Measurements from ENCODE around the gene RPL41. TPM values are rescaled to one million over a fixed set of nuclear protein-coding genes. Genes with fewer than 3 reads are reported as not detected.
"Not testable (repeated sequence)": the region's sequence is repeated elsewhere in the genome, so short reads cannot be mapped to it uniquely, and the experiment has no call there.

Gene RPL41
- total RNA-seq, 2 experiments from 2014 or later, result 3,940 to 4,815 TPM

DNA sequence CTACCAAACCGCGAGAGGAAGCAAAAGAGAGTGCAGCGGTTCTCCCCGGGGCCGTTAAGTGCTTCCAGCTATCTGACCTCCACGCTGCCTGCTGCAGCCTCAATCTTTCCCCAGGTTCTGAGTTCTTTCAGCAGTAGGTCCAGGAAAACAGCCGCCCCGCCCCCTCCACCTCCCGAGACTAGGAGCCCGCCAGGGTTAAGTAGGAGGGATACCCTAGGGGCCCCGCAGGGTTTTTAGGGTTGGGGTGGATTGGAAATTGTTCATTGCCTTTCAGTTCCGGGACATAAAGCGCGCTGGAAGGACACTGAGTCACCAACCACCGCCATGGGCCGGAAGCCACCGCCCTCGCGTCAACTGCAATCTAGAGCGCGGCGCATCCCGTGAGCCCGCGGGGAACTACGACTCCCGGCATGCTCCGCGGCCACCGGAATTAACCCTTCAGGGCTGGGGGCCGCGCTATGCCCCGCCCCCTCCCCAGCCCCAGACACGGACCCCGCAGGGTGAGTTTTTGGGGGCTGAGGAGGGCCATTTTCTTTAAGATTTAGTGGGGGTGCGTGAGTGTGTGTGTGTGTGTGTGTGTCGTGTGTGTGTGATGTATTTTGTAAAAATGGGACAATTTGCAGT lies 35.8 kb downstream of the RPL41 start, which contains the start of gene MYL6B:
Gene MYL6B, plus strand, starts transcription at position 456 of the 624 bp plus-strand sequence. CDS start 1,332 bp downstream, outside the sequence.
- CTCF ChIA-PET, result interaction anchor here (1.0 to 3.0 kb wide), 11 partner anchors 9 to 101 kb away, joined by 4 to 12 read pairs (median 8); partner anchors contain the start of genes ESYT1, SMARCC2 and ZC3H10
- H3K4me1 Mint-ChIP-seq, result peaks cover 50% of the 10 kb centered on the region
- DNase-seq, result peak; percentile 96
- POLR2A ChIA-PET, result interaction anchor here (0.5 to 1.2 kb wide), 3 partner anchors 24 to 253 kb away, joined by 3 to 6 read pairs (median 3); partner anchors contain the start of genes ESYT1 and ZC3H10
- H3K36me3 Mint-ChIP-seq (ENCODE audit: low read depth), result peaks cover 19% of the 10 kb centered on the region
- H3K27me3 Mint-ChIP-seq, result no peaks in the 10 kb centered on the region
- peak within 1 kb of the TSS; percentile 98 for H3K27ac Mint-ChIP-seq
- peak within 1 kb of the TSS; percentile 83 for H3K4me3 Mint-ChIP-seq
- no peaks in the 10 kb centered on the region for H3K9me3 Mint-ChIP-seq

DNA sequence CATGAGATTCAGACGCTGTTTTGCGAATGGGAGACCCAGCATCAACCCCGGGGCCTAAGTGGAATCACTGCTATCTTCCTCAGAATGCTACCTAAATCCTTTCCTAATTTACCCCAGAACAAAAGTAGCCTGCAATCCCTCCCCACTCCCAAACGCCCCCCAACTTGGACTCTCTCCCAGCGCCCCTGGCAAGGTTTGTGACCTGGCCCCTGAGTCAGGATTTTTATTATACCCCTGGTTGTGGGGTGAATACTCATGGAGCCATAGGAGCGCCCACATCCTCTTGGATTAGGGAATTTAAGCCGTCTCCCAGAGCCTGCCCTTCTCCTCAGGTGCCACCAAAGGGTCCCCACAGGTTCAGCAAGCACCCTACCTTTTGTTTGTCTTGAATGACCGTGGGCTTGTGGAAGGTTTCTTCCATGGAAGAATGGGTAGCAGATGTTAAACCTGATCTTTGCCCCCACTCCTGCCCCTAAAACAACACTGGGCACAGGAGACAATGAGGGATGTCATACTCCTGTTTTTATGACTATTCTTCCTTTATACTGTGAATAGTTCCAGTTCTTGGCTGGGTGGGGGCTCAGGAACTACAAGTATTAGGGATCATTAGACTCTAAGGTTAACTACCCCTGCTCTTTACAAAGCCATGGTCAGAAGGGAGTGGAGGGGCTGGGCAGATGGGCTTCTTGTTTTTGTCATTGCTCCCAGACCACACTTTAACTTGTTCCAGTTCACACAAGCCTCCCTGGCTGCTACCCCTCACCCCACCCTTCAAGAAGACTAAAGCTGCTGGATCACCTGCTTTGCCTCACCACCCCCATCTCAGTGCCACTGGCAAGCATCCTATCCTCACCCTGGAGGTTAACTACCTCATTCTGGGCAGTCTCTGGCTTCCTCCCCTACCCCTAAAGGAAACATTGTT lies 36.6 kb downstream of the RPL41 start:
- H3K36me3 Mint-ChIP-seq (ENCODE audit: low read depth), result peaks cover 23% of the 10 kb centered on the region
- no peak for DNase-seq
- H3K9me3 Mint-ChIP-seq, result no peaks in the 10 kb centered on the region
- no peaks in the 10 kb centered on the region for H3K27me3 Mint-ChIP-seq
- H3K4me3 Mint-ChIP-seq, result peak overlapping the region; percentile 83
- peak overlapping the region; percentile 98 for H3K27ac Mint-ChIP-seq
- H3K4me1 Mint-ChIP-seq, result peaks cover 55% of the 10 kb centered on the region
- ChIA-PET CTCF (interaction anchor here (2.7 kb wide), 1 partner anchor 37 kb away, joined by 14 read pairs; the partner anchor contains the start of gene SMARCC2), POLR2A (no interaction called here)

DNA sequence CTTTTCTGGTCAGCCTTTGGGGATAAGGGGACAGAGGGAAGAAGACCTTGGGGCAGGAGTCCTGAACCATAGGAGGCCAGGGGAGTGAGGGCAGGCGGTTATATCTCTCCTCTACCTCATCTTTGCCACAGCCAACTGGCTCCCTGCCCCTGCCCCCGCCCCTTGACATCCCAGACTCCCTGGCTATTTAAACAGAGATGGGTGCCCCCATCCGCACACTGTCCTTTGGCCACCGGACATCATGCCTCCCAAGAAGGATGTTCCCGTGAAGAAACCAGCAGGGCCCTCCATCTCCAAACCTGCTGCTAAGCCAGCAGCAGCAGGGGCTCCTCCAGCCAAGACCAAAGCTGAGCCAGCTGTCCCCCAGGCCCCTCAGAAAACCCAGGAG lies 37.2 kb downstream of the RPL41 start:
- no peaks in the 10 kb centered on the region for H3K9me3 Mint-ChIP-seq
- no peak for DNase-seq
- CTCF ChIA-PET, result interaction anchor here (1.0 to 2.7 kb wide), 2 partner anchors 36 to 46 kb away, joined by 3 to 14 read pairs; partner anchors contain the start of gene SMARCC2
- POLR2A ChIA-PET, result no interaction called here
- H3K36me3 Mint-ChIP-seq (ENCODE audit: low read depth), result peaks cover 26% of the 10 kb centered on the region
- peak overlapping the region; percentile 83 for H3K4me3 Mint-ChIP-seq
- H3K4me1 Mint-ChIP-seq, result peaks cover 55% of the 10 kb centered on the region
- peak overlapping the region; percentile 98 for H3K27ac Mint-ChIP-seq
- H3K27me3 Mint-ChIP-seq, result no peaks in the 10 kb centered on the region

GRCh38 chr12:56154246-56154771 lies 37.9 kb downstream of the RPL41 start:
- DNase-seq, result no peak
- CTCF ChIA-PET, result interaction anchor here (1.0 to 2.7 kb wide), 5 partner anchors 9 to 46 kb away, joined by 3 to 14 read pairs (median 3); partner anchors contain the start of genes ESYT1 and SMARCC2
- Mint-ChIP-seq H3K4me3 (no peak overlapping the region), H3K9me3 (no peaks in the 10 kb centered on the region), H3K27ac (peak overlapping the region; percentile 14), H3K4me1 (peaks cover 59% of the 10 kb centered on the region), H3K27me3 (no peaks in the 10 kb centered on the region), H3K36me3 (ENCODE audit: low read depth) (peaks cover 33% of the 10 kb centered on the region)
- POLR2A ChIA-PET, result no interaction called here

GRCh38 chr12:56154818-56155217 lies 38.4 kb downstream of the RPL41 start:
- H3K27me3 Mint-ChIP-seq, result no peaks in the 10 kb centered on the region
- H3K27ac Mint-ChIP-seq, result peak overlapping the region; percentile 1
- no peaks in the 10 kb centered on the region for H3K9me3 Mint-ChIP-seq
- H3K4me3 Mint-ChIP-seq, result peak overlapping the region; percentile 3
- ChIA-PET POLR2A (no interaction called here), CTCF (interaction anchor here (1.0 to 2.7 kb wide), 7 partner anchors 9 to 47 kb away, joined by 3 to 14 read pairs (median 4); partner anchors contain the start of genes ESYT1, SMARCC2 and ZC3H10)
- H3K36me3 Mint-ChIP-seq (ENCODE audit: low read depth), result peaks cover 38% of the 10 kb centered on the region
- DNase-seq, result no peak
- H3K4me1 Mint-ChIP-seq, result peaks cover 64% of the 10 kb centered on the region

- H3K27ac Mint-ChIP-seq, result peak overlapping the region; percentile 47
- H3K36me3 Mint-ChIP-seq (ENCODE audit: low read depth), result peaks cover 41% of the 10 kb centered on the region
- peak overlapping the region; percentile 3 for H3K4me3 Mint-ChIP-seq
- no peaks in the 10 kb centered on the region for H3K27me3 Mint-ChIP-seq
- H3K9me3 Mint-ChIP-seq, result no peaks in the 10 kb centered on the region
- ChIA-PET CTCF (interaction anchor here (0.5 to 2.7 kb wide), 9 partner anchors 8 to 103 kb away, joined by 3 to 14 read pairs (median 4); partner anchors contain the start of genes ANKRD52, ESYT1, SMARCC2 and ZC3H10), POLR2A (no interaction called here)
- peaks cover 65% of the 10 kb centered on the region for H3K4me1 Mint-ChIP-seq
- DNase-seq, result no peak
These were observed 38.9 kb downstream of the RPL41 start for GRCh38 chr12:56155256-56155845.

- peaks cover 65% of the 10 kb centered on the region for H3K4me1 Mint-ChIP-seq
- DNase-seq, H3K9me3 Mint-ChIP-seq, H3K27me3 Mint-ChIP-seq: not testable (repeated sequence)
- peaks cover 49% of the 10 kb centered on the region for H3K36me3 Mint-ChIP-seq (ENCODE audit: low read depth)
- peak overlapping the region; percentile 93 for H3K27ac Mint-ChIP-seq
- POLR2A ChIA-PET, result interaction anchor here (0.6 kb wide), 1 partner anchor 159 kb away, joined by 5 read pairs; no protein-coding TSS in a partner anchor
- CTCF ChIA-PET, result interaction anchor here (0.6 to 1.0 kb wide), 9 partner anchors 12 to 1332 kb away, joined by 3 to 6 read pairs (median 3); no protein-coding TSS in a partner anchor
- peak overlapping the region; percentile 90 for H3K4me3 Mint-ChIP-seq
These were observed 40.2 kb downstream of the RPL41 start for GRCh38 chr12:56156464-56157200.

DNA sequence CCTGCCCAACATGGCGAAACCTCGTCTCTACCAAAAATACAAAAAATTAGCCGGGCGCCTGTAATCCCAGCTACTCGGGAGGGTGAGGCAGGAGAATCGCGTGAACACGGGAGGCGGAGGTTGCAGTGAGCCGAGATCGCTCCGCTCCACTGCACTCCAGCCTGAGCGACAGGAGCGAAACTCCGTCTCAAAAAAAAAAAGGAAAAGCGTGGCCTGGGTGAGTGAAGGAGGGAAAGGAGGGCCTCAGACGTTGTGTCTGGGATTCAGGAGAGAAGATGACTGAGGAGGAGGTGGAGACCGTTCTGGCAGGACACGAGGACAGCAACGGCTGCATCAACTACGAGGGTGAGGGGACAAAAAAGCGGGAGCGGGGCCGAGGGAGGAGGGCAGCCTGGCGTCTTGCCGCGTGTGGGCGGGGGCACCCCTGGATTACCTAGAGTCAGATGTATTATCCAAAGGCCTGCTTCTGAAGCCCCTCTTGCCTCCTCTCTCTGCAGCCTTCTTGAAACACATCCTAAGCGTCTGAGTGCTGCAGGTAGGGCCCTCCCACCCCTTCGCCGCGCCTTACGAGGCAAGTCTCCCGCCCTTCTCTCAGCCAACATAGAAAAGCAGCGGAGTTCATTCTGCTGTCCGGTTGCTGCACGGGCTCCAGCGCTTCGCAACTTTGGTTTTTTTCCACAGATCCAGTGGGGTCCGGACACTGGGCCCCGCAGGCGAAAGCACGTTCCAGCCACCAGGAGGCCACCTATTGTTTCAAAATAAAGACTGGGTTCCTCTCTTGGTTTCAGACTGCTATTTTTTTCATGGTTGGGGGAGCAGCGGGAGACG lies 41.0 kb downstream of the RPL41 start:
- ChIA-PET POLR2A (interaction anchor here (0.6 to 1.8 kb wide), 3 partner anchors 30 to 160 kb away, joined by 3 to 8 read pairs (median 5); partner anchors contain the start of genes ESYT1 and SMARCC2), CTCF (interaction anchor here (0.6 to 2.1 kb wide), 6 partner anchors 31 to 489 kb away, joined by 3 to 7 read pairs (median 3); partner anchors contain the start of gene ZC3H10)
- Mint-ChIP-seq H3K4me3 (peak overlapping the region; percentile 90), H3K27ac (peak overlapping the region; percentile 93), H3K27me3 (no peaks in the 10 kb centered on the region), H3K4me1 (peaks cover 68% of the 10 kb centered on the region), H3K9me3 (no peaks in the 10 kb centered on the region), H3K36me3 (ENCODE audit: low read depth) (peaks cover 55% of the 10 kb centered on the region)
- peak; percentile 71 for DNase-seq

GRCh38 chr12:56158029-56158925 lies 41.8 kb downstream of the RPL41 start, which contains the start of gene MYL6:
Gene MYL6 (plus strand): TSS chr12:56158359. CDS start chr12:56158402, 43 bp downstream.
- ChIA-PET CTCF (interaction anchor here (0.9 to 10.3 kb wide), 3 partner anchors 31 to 40 kb away, joined by 4 to 80 read pairs (median 7); partner anchors contain the start of genes SMARCC2 and ZC3H10), POLR2A (interaction anchor here (0.6 to 1.8 kb wide), 4 partner anchors 20 to 39 kb away, joined by 3 to 8 read pairs (median 4); partner anchors contain the start of genes ESYT1 and SMARCC2)
- Mint-ChIP-seq H3K4me3 (peak within 1 kb of the TSS; percentile 90), H3K27ac (peak within 1 kb of the TSS; percentile 93), H3K4me1 (peaks cover 60% of the 10 kb centered on the region), H3K9me3 (no peaks in the 10 kb centered on the region), H3K27me3 (no peaks in the 10 kb centered on the region), H3K36me3 (ENCODE audit: low read depth) (peaks cover 60% of the 10 kb centered on the region)
- peak; percentile 98 for DNase-seq

Measured in activated CD4-positive, alpha-beta T cell treated with anti-CD3 and anti-CD28 coated beads, Interleukin-2, amount 10 ng/mL, durations not matched to agents 7 days and 5 days (primary cell).